GM18526 (cell line): ENCODE data around the gene ACTR2.

Experiments used
- POLR2A ChIP-seq: IDR thresholded peaks from 3 replicates; pipeline ENCODE4 v1.6.1; 2011; ENCODE audit not compliant: insufficient read length; ENCODE audit errors: extremely low read depth

Gene ACTR2

DNA sequence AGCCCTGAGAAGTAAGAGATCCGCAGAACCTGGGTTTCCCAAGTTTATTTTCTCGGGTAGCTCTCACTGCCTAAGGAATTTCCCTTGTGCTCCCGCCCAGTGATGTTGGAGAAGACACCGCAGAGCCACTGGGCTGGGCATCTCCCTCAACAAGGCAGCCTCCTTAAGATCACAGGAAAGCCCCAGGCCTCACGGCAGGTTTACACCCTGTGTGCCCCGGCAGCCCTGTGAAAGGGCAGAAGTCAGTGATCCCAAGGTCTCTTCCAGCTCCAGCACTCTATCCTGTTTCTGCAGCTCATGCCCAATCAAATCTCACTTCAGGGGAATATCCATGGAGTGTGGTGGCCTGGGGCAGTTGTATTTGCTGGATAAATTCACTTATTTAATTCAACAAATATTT, 66.5 kb downstream of the ACTR2 start:
- no peak for TF ChIP-seq POLR2A

GRCh38 chr2:65294701-65295100, 67.1 kb downstream of the ACTR2 start:
- TF ChIP-seq POLR2A: no peak

GRCh38 chr2:65296971-65297370, 69.3 kb downstream of the ACTR2 start:
- TF ChIP-seq POLR2A: no peak

DNA sequence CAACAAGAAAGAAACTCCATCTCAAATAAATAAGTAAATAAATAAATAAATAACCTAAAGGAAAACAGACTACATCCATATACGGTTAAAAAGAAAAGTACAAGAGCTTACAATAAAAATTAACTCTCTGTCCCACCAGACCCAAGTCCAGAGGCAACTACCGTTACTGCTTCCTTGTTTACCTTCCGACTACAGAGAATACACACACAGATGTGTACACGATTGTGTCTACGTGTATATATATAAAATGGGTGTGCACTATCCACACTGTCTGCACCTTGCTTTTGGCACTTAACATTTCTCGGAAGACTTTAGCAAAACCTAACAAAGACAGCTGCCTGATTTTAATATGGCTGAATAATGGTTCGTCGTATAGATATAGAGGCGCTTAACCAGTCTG, 69.9 kb downstream of the ACTR2 start:
- TF ChIP-seq POLR2A: no peak

- TF ChIP-seq POLR2A: no peak
These were observed 70.5 kb downstream of the ACTR2 start for GRCh38 chr2:65298089-65298488.

- no peak for TF ChIP-seq POLR2A
These were observed 71.6 kb downstream of the ACTR2 start for GRCh38 chr2:65299246-65299645.

- TF ChIP-seq POLR2A: no peak
These were observed 72.6 kb downstream of the ACTR2 start for GRCh38 chr2:65300134-65300760.

GRCh38 chr2:65300761-65301711, 73.4 kb downstream of the ACTR2 start:
- TF ChIP-seq POLR2A: no peak

DNA sequence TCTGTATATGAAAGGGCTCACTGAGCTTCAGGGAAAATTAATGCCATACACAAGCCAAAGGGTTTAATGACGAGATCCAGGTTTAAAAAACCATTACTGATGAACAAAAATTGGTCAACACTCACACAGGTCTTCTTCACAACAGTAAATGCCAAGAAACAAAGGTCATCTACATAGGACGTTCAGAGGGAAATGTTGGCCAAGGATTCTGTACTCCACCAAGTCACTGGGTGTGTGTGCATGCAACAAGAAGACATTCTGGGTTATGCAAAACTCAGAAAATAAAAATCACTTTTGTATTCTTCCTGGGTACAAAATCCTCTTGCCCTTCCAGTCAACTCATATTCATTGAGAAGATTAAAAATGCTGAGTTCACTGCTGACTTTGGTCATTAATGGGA, 78.3 kb downstream of the ACTR2 start:
- no peak for TF ChIP-seq POLR2A

- TF ChIP-seq POLR2A: no peak
These were observed 82.1 kb downstream of the ACTR2 start for GRCh38 chr2:65309699-65310098.

GRCh38 chr2:65311049-65311448, 83.4 kb downstream of the ACTR2 start:
- TF ChIP-seq POLR2A: no peak

DNA sequence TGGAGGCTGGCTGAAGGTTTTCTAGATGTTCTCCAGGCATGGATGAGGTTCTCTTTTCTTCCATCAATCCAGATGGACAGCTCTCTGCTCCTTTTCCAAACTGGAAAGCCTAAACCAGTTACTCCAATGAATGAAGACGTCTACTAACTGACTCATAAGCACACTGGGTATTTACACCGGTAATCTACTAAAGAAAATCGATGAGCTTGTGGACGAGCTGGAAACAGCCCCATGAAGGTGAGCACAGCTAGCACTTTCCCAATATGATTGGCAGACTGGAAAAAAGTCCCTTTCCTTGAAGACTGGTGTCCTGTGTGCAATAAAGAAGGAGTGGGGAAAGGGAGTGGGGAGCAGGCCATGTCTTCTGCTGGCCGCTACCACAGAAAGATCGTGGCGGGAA, 84.0 kb downstream of the ACTR2 start:
- no peak for TF ChIP-seq POLR2A

GRCh38 chr2:65313126-65313953, 85.7 kb downstream of the ACTR2 start:
- no peak for TF ChIP-seq POLR2A

DNA sequence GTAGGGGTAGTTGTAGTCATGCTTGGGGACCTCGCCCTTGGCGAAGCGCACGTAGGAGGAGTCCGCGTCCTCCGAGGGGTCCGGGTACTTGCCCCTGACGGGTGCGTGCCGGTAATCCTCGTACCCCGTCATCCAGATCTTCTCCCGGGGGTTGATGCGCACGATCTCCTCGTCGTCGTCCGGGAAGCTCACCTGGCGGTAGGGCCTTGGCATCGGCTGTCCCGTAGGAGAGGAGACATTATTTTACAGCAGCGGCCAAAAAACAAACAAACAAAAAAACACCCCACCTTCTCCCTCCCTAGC, 86.3 kb downstream of the ACTR2 start:
- no peak for TF ChIP-seq POLR2A

GRCh38 chr2:65314801-65315441, 87.3 kb downstream of the ACTR2 start:
- no peak for TF ChIP-seq POLR2A

DNA sequence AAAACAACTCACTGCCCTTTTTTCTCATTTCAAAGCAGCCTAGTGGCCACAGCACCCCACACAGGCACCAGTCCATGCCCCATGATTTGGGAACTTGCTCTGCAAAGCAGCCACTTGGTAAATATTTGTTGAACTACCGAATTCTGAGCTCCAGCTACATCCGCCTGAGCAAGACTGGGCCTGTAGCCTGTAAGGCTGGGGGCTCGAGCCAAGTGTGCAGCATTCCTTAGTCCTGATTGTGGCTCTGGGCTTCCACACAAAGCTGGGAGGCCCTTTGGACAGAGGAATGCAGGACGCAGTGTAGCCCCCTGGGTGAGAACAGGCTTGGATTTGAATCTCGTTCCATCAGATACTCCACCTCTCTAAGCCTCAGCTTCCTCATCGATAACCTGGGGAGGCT, 88.4 kb downstream of the ACTR2 start:
- no peak for TF ChIP-seq POLR2A

DNA sequence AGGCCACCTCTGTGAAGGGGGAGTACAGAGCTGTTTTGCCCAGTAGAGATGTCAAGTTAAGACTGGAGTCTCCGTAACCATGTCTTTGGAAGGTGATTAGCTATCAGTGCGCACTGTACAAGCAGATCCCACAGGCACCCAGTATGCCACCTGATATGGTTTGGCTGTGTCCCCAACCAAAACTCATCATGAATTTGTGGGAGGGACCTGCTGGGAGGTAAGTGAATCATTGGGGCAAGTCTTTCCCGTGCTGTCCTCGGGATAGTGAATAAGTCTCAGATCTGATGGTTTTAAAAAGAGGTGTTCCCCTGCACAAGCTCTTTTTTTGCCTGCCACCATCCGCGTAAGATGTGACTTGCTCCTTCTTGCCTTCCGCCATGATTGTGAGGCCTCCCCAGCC, 90.2 kb downstream of the ACTR2 start:
- no peak for TF ChIP-seq POLR2A
